ENCODE results near the gene SCO1. TPM values are rescaled to one million over a fixed set of nuclear protein-coding genes. Genes with fewer than 3 reads are reported as not detected.

The SCO1 gene
- total and polyA plus RNA-seq, 2 of the 4 experiments (the other 2 are of a cell fraction): 17.0 to 21.7 TPM

- in situ Hi-C loops (cut with MboI; ENCODE audit: low sequenced_read_pairs): loop anchor here (5.0 to 10.0 kb wide), 3 partner anchors 92 to 1258 kb away; partner anchors contain the start of gene ZNF18
- WGBS, 2 experiments (ENCODE audit: extremely low coverage in 2 of 2, insufficient read length in 1 of 2): no CpG with 5 or more reads among the region's 6 CpGs
- BruUV-seq (replicated peaks): no TSS peak
- intact Hi-C loops (cut with micrococcal nuclease): loop anchor here (1.0 to 2.0 kb wide), 2 partner anchors 90 to 108 kb away; no protein-coding TSS in a partner anchor
- Histone ChIP-seq H3K4me2 (ENCODE audit: low read depth, low read length) (no peak overlapping the region), H4K20me1 (ENCODE audit: insufficient read depth, low read length) (no peaks in the 10 kb centered on the region), H3K79me1 (ENCODE audit: low read depth in 1 of 2, low read length in 2 of 2) (no peaks in the 10 kb centered on the region), H3K27ac (ENCODE audit: insufficient read depth, low read length) (no peak overlapping the region), H4K91ac (ENCODE audit: insufficient read depth, low read depth, low read length) (no peak overlapping the region), H2AK9ac (replicated peaks; ENCODE audit: low read depth, low read length, poor library complexity) (no peak overlapping the region), H3K27me3 (ENCODE audit: control insufficient read depth, insufficient read depth, low read length) (peaks cover 10% of the 10 kb centered on the region), H3K14ac (replicated peaks; ENCODE audit: low read depth, low read length) (no peak overlapping the region), H3K4ac (ENCODE audit: low read depth, low read length) (no peak overlapping the region), H2BK120ac (ENCODE audit: low read depth, low read length) (no peak overlapping the region), H4K8ac (ENCODE audit: low read depth in 2 of 2, low read length in 2 of 2) (no peak overlapping the region), H2BK20ac (ENCODE audit: low read depth, low read length) (no peak overlapping the region), H3K36me3 (ENCODE audit: control insufficient read depth, insufficient read depth, low read length) (no peaks in the 10 kb centered on the region), H3K56ac (ENCODE audit: extremely low read depth, insufficient read depth, low read length) (no peak overlapping the region), H3K9ac (ENCODE audit: low read depth, low read length) (no peak overlapping the region), H4K5ac (ENCODE audit: low read depth, low read length) (no peak overlapping the region), H2BK15ac (ENCODE audit: low read depth, low read length) (no peak overlapping the region), H2AK5ac (ENCODE audit: low read depth, low read length) (no peak overlapping the region), H2AFZ (replicated peaks; ENCODE audit: low read length, poor library complexity) (peak overlapping the region; percentile 48), H3K9me1 (ENCODE audit: insufficient read depth, low read length) (no peaks in the 10 kb centered on the region), H2BK5ac (ENCODE audit: low read depth, low read length, poor library complexity, severe bottlenecking) (no peak overlapping the region), H3K23ac (ENCODE audit: low read depth, low read length) (no peak overlapping the region), H3K4me3 (ENCODE audit: insufficient read depth, low read depth, low read length) (no peak overlapping the region), H3K4me1 (ENCODE audit: control insufficient read depth, insufficient read depth, low read length) (no peaks in the 10 kb centered on the region), H3K18ac (ENCODE audit: low read depth, low read length) (no peak overlapping the region), H3K9me3 (ENCODE audit: control insufficient read depth, insufficient read depth, low read length) (no peaks in the 10 kb centered on the region)
- TF ChIP-seq SMC3 (IDR thresholded peaks at IDR 0.05; ENCODE audit: low read depth, low read length) (peak; percentile 64), RAD21 (IDR thresholded peaks at IDR 0.05; ENCODE audit: low read length) (peak; percentile 77), CTCF (conservative IDR thresholded peaks at IDR 0.05; ENCODE audit: low read depth, low read length) (peak; percentile 80), ELK1 (IDR thresholded peaks at IDR 0.05; ENCODE audit: borderline replicate concordance, low read depth, low read length) (no peak), MAZ (IDR thresholded peaks at IDR 0.05; ENCODE audit: borderline replicate concordance, low read depth, low read length) (peak; percentile 73; the same call in 1 of the 2 replicates)
- ChIA-PET POLR2A (ENCODE audit: unreplicated experiment) (no interaction called here), CTCF (interaction anchor here (0.5 to 2.6 kb wide), 7 partner anchors 10 to 110 kb away, joined by 3 to 16 read pairs (median 4); no protein-coding TSS in a partner anchor)
- dilution Hi-C loops (cut with HindIII; ENCODE audit: low sequenced_read_pairs, unreplicated experiment): no loop called here
- DNase-seq (peak; percentile 55), ATAC-seq (ENCODE audit: low read depth) (peak; percentile 98)
These were observed 39.9 kb upstream of the SCO1 start for GRCh38 chr17:10737168-10737622.
